ENCODE data around the gene SCN11A.
"Not testable (repeated sequence)": the region's sequence is repeated elsewhere in the genome, so short reads cannot be mapped to it uniquely, and the experiment has no call there.

SCN11A gene

GRCh38 chr3:39065197-39065596 is 13.5 kb upstream of the SCN11A start:
- DNase-seq (ENCODE audit: low spot score): peak; percentile 26

- no peak for DNase-seq (ENCODE audit: low spot score)
These were observed 12.9 kb upstream of the SCN11A start for GRCh38 chr3:39064646-39065045.

GRCh38 chr3:39063143-39063542 is 11.4 kb upstream of the SCN11A start:
- no peak for DNase-seq (ENCODE audit: low spot score)

DNA sequence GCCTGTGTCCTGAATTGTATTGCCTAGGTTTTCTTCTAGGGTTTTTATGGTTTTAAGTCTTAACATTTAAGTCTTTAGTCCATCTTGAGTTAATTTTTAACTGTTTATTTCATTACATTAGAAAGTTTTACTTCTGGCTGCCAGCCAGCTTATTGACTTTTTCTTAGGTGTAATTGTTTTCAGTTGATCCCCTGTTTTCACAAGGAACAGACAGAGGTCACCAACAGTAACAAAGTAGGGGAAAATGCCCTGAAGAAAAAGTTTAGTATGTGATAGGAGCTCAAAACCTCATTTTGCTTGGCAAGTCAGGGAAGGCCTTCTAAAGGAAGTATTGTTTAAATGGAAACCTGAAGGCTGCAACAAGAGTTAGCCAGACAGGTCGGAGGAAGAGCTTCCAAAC is 10.4 kb upstream of the SCN11A start:
- DNase-seq (ENCODE audit: low spot score): no peak

DNA sequence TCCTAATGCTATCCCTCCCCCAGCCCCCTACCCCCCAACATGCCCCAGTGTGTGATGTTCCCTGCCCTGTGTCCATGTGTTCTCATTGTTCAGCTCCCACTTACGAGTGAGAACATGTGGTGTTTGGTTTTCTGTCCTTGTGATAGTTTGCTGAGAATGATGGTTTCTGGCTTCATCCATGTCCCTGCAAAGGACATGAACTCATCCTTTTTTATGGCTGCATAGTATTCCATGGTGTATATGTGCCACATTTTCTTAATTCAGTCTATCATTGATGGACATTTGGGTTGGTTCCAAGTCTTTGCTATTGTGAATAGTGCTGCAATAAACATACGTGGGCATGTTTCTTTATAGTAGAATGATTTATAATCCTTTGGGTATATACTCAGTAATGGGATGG is 9.5 kb upstream of the SCN11A start:
- DNase-seq (ENCODE audit: low spot score): not testable (repeated sequence)

DNA sequence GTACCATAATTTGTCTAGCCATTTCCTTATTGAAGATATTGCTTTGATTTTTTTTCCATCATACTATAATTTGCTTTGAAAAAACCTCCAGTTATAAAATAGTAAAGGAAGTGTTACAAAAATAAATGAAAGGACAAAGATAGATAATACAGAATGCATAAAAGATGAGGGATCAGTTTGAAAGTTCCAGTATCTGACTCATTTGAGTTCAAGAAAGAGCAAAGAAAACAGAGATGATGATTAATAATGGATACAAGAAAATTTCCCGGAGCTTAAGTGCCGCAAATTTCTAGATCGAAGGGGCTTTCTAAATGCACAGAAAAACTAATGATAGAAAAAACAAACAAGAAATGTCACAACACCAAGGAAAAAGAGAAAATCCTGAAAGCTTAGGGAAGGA is 4.4 kb upstream of the SCN11A start:
- no peak for DNase-seq (ENCODE audit: low spot score)

GRCh38 chr3:39053696-39054095 is 2.0 kb upstream of the SCN11A start:
- no peak for DNase-seq (ENCODE audit: low spot score)

DNA sequence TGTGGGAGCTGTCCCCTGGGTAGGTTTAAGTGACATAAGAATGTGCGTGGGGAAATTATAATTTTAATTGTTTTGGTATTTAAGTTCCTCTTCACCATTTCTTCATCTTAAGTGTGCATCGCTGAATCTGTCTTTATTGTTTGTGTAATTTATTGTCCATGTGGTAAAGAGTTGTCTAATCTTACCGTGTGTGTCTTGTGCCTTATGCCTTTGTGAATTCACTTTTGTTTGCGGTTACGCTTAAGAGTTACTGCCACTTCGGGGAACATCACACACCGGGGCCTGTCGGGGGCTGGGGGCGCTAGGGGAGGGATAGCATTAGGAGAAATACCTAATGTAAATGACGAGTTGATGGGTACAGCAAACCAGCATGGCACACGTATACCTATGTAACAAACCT is 839 bp upstream of the SCN11A start:
- DNase-seq (ENCODE audit: low spot score): no peak

DNA sequence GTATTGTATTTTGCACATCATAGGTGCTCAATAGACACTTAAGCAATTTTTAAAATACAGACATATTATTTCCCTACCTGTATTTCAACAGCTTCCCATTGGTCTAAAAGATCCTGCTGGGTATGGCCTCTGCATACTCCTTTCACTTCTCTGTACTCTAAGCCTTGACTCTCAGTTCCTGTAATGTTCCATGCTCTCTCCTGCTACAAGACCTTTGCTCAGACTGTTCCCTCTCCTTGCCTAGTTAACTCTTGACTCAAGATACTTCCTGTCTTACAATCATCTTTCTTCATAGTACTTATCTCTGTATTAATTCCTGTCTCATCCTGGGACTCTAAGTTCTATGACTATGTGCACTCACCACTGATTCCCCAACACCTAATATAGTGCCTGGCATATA is 1.7 kb downstream of the SCN11A start:
- DNase-seq (ENCODE audit: low spot score): no peak

- no peak for DNase-seq (ENCODE audit: low spot score)
These were observed 13.6 kb downstream of the SCN11A start for GRCh38 chr3:39038165-39038564.

GRCh38 chr3:39029556-39029955 is 22.2 kb downstream of the SCN11A start:
- no peak for DNase-seq (ENCODE audit: low spot score)

DNA sequence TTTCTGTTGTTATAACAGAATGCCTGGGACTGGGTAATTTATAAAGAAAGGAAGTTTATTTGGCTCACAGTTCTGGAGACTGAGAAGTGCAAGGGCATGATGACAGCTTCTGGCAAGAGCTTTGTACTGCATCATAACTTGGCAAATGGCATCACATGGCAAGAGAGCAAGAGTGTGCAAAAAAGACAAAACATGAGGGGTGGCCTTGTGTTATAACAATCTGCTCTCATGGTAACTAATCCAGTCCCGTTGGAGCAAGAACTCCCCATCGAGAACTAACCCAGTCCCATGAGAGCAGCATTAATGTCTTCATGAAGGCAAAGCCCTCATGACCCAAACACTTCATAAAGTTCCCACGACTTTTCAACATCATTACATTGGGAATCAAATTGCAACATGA is 23.2 kb downstream of the SCN11A start:
- DNase-seq (ENCODE audit: low spot score): no peak

DNA sequence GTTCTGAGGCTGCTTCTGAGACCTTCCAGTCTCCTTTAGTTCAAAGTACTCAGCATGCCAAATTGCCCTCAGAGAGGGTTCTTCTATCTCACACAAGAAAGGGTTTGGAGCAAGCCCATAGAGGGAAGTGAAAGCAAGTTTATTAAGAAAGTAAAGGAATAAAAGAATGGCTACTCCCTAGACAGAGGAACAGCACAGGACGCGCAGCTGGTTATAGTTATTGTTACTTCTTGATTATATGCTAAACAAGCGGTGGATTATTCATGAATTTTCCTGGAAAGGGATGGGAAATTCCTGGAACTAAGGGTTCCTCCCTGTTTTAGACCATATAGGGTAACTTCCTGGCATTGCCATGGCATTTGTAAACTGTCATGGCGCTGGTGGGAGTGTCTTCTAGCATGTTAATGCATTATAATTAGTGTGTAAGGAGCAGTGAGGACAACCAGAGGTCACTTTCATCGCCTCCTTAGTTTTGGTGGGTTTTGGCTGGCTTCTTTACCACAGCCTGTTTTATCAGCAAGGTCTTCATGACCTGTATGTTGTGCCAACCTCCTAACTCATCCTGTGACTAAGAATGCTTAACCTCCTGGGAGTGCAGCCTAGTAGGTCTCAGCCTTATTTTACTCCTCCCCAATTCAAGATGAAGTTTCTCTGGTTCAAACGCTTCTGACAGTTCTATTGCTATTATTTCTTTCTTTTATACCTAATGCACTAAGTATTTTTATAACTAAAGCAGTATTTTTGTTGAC is 26.3 kb downstream of the SCN11A start:
- no peak for DNase-seq (ENCODE audit: low spot score)

- no peak for DNase-seq (ENCODE audit: low spot score)
These were observed 27.2 kb downstream of the SCN11A start for GRCh38 chr3:39024497-39024896.

- no peak for DNase-seq (ENCODE audit: low spot score)
These were observed 29.5 kb downstream of the SCN11A start for GRCh38 chr3:39022286-39022630.

DNA sequence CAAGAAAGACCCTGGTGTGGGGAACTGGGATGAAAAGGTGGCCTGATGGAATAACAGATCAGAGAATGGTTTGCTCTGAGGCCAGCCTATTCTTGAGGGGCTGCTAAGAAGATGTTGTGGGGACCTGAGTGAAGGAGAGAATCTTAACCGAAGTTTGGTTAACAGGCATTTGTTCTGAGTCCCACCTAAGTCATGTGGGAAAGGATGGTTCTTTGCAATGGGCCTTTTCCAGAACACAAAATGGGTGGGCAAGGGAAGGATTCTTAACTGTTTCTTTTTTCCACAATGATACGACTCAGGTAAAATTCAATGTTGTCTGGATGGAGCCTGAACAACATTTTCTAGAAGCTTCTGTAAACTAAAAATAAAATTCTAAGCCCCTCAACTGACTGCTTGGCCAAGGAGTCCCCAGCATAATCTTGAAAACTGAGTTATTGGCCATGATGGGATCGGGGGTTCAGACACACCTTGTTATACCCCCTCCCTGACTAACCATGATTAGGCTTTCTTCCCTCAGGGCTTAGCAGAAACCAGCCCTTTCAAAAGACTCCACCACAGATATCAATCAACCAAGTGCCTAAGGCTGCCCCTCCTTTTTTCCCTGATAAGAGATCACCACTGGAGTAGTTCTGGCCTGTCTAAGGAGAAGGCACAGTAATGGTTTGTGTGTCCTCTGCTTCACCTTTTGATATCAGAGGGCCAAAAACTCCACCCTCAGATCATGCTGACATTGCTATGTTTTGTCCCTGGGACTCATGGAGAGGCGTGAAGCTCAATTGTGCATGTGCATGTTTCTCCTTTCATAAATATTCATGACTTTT is 30.1 kb downstream of the SCN11A start:
- no peak for DNase-seq (ENCODE audit: low spot score)

DNA sequence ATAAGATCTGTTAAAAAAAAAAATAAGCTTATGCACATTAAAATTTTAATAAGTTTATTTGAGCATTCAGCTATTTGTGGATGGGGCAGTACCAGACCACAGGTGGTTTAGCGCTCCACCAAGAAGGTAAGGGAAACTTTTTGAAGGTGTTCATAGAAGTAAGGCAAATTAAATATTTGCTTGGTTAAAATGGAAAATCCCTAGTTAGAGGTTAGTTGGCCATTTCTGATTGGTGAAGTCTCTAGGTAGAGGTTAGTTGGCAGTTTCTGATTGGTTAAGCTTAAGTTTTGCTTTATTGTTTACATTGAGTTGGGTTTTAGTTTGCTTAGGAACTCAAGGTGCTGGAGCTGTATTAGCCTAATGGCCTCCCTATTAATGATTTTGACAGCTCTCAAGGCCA is 30.7 kb downstream of the SCN11A start:
- no peak for DNase-seq (ENCODE audit: low spot score)

GRCh38 chr3:39019299-39019698 is 32.4 kb downstream of the SCN11A start:
- DNase-seq (ENCODE audit: low spot score): no peak

GRCh38 chr3:39015418-39015817 is 36.3 kb downstream of the SCN11A start:
- no peak for DNase-seq (ENCODE audit: low spot score)

DNA sequence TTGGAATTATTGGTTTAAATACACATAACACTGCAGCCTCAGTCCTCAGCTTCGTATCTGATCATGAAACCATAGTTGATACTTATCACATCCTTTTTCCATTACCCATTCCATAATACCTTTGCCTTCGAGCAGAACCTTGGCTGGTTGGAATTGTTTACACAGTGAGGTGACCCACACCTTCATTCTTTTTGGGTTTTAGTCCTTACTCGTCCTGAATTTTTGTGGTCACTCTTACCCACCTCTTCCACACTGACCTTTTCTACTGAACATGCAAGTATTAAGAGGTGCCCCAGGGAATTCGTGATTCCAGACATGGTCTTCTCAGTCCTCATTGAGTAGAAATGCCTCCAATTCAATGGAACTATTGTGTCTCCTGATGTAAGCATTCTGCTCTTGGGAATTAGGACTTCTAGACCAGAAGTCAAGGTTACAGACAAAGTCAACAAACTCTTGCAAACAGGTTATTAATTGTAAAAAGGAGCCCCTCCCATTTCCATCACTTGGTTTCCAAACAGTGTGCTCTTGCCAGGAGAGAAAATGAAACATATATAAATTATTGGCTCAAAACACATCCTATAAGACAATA is 37.7 kb downstream of the SCN11A start:
- DNase-seq (ENCODE audit: low spot score): no peak

- DNase-seq (ENCODE audit: low spot score): no peak
These were observed 38.5 kb downstream of the SCN11A start for GRCh38 chr3:39013289-39013688.

- no peak for DNase-seq (ENCODE audit: low spot score)
These were observed 40.5 kb downstream of the SCN11A start for GRCh38 chr3:39011191-39011736.

DNA sequence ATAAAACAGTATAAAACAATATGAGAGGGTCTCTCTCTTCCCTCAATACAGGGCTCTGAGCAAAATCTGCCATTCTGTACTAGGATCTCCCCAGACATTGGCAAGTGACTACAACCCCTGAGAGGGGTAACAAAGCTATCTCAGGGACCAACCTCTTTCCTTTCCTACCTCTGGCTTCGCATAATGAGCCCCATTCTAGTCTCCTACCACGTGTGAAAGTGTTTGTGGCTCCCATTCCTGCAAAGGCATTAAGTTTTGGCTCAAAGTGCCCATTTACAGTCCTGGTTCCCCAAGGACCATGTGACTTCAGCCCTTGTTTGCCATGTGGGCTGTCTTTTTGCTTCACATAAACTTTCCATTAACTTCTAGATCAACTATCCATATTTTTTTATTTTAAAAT is 46.4 kb downstream of the SCN11A start:
- no peak for DNase-seq (ENCODE audit: low spot score)

Data from CD4-positive, alpha-beta T cell treated with Interleukin-15 for 4 hours (primary cell).